ENCODE measurements around the gene MYEOV. TPM values are rescaled to one million over a fixed set of nuclear protein-coding genes. Genes with fewer than 3 reads are reported as not detected.

MYEOV gene
- total and polyA plus RNA-seq, 2 experiments from 2014 or later = 0.14 TPM; not detected in 1

GRCh38 chr11:69295079-69295994 is 1.4 kb downstream of the MYEOV start (continued):
- TF ChIP-seq, protein P1, sequence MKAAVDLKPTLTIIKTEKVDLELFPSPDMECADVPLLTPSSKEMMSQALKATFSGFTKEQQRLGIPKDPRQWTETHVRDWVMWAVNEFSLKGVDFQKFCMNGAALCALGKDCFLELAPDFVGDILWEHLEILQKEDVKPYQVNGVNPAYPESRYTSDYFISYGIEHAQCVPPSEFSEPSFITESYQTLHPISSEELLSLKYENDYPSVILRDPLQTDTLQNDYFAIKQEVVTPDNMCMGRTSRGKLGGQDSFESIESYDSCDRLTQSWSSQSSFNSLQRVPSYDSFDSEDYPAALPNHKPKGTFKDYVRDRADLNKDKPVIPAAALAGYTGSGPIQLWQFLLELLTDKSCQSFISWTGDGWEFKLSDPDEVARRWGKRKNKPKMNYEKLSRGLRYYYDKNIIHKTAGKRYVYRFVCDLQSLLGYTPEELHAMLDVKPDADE (IDR thresholded peaks at IDR 0.05) = no peak

DNA sequence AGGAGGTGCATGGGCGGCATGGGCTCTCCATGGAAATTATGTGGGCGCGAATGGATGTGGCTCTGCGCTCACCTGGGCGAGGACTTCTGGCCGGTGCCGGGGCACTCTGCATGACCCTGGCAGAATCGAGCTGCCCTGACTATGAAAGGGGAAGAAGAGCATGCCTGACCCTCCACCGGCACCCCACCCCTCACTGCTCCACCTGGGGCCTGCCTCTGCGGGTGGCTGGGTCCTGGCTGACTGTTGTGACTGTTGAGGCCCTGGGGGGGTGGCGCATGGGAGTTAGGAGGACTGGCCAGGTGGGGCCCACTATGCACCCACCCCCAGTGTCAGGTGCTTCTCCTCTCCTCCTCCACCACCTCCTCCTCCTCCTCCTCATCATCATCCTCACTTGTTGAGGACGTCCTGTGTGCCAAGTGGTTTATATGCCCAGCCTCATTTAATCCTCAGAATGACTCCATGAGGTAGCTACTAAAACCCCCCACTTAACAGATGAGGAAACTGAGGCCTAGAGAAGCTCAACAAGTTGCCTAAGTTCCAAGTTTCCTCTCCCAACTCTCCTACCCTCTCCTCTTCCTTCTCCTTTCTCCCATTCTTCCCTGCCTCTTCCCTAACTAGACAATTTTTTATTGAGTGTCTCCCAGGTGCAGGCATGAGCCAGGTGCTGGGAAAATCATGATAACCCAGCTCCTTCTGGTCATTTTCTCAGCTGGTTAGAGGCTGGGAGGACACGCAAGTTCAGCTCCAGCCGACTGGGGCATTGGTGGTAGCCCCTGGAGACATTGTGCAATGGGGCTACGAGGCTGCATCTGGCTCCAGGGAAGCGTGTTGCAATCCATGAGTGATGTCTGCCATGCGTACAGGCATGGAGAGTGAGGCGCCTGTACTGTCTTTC is 2.3 kb downstream of the MYEOV start:
- H2AFZ ChIP-seq = no peak overlapping the region
- H3K4me2 ChIP-seq = no peak overlapping the region
- no peak for TF ChIP-seq EZH2 (IDR thresholded peaks at IDR 0.05; ENCODE audit: low read depth, unreplicated experiment)
- no peak for TF ChIP-seq ZNF331 (CRISPR knock-in tag; IDR thresholded peaks at IDR 0.05; ENCODE audit: low read depth)
- no peak for TF ChIP-seq NANOG (IDR thresholded peaks at IDR 0.05; ENCODE audit: borderline replicate concordance)
- no peak for TF ChIP-seq REST (IDR thresholded peaks at IDR 0.05; ENCODE audit: unreplicated experiment)
- no peak for TF ChIP-seq ZNF114 (CRISPR knock-in tag; IDR thresholded peaks at IDR 0.05)
- no peak for TF ChIP-seq EZH2phosphoT487 (IDR thresholded peaks at IDR 0.05; ENCODE audit: unreplicated experiment)
- TF ChIP-seq STAT1 (IDR thresholded peaks at IDR 0.05; ENCODE audit: unreplicated experiment) = no peak
- TF ChIP-seq, protein P1 (IDR thresholded peaks at IDR 0.05) = no peak
- no peak for TF ChIP-seq POLR2AphosphoS5 (IDR thresholded peaks at IDR 0.05; ENCODE audit: low read depth)

More for the DNA sequence above, 2.3 kb downstream of the MYEOV start:
- H4K20me1 ChIP-seq (replicated peaks; ENCODE audit: insufficient read depth) = no peaks in the 10 kb centered on the region
- H3F3A ChIP-seq (replicated peaks; ENCODE audit: low read depth) = no peaks in the 10 kb centered on the region
- H3K9me3 Mint-ChIP-seq = no peaks in the 10 kb centered on the region
- no peak overlapping the region for H3K4me3 ChIP-seq
- 0 out of 2 replicates have a peak, but pooled peaks cover 3% of the 10 kb centered on the region for H3K9me2 ChIP-seq (ENCODE audit: insufficient read depth)
- peaks cover 9% of the 10 kb centered on the region for H3K27me3 Mint-ChIP-seq (ENCODE audit: insufficient read depth, low read depth, poor library complexity)
- H3K4me1 Mint-ChIP-seq = peaks cover 5% of the 10 kb centered on the region; the same call in 2 of the 3 replicates
- no peaks in the 10 kb centered on the region for H3K27me3 ChIP-seq (ENCODE audit: insufficient read depth)
- no peaks in the 10 kb centered on the region for H3K4me1 ChIP-seq (ENCODE audit: insufficient read depth)
- no peaks in the 10 kb centered on the region for H3K79me2 ChIP-seq (replicated peaks; ENCODE audit: insufficient read depth)
- H3K36me3 ChIP-seq (ENCODE audit: insufficient read depth) = no peaks in the 10 kb centered on the region
- no peak overlapping the region for H3K27ac ChIP-seq (ENCODE audit: low read depth)
- DNase-seq (ENCODE audit: low spot score) (no peak), ATAC-seq (no peak)
- no peaks in the 10 kb centered on the region; the same call in 2 of the 3 replicates for H3K36me3 Mint-ChIP-seq (ENCODE audit: low read depth)
- no peak overlapping the region for H3K27ac Mint-ChIP-seq
- H3K4me3 Mint-ChIP-seq = no peak overlapping the region
